Left ventricle myocardium inferior (tissue), 1 donor: ENCODE measurements around the gene CFH. TPM values are rescaled to one million over a fixed set of nuclear protein-coding genes. Genes with fewer than 3 reads are reported as not detected.
"Not testable (repeated sequence)": the region's sequence is repeated elsewhere in the genome, so short reads cannot be mapped to it uniquely, and the experiment has no call there.

ENCODE experiments used
- DNase-seq: peaks from one replicate; pipeline ENCODE4 v3.0.0-alpha.2; 2020
- H3K27ac ChIP-seq: fragments of 200-600 bp; replicated peaks from 2 replicates; pipeline ENCODE4 v1.8.0; 2021
- H3K27me3 ChIP-seq: fragments of 200-600 bp; 2 replicates; pipeline ENCODE4 v1.8.0; 2021; ENCODE audit warnings: low read depth
- H3K36me3 ChIP-seq: fragments of 200-600 bp; 2 replicates; pipeline ENCODE4 v1.8.0; 2021
- H3K4me1 ChIP-seq: fragments of 200-600 bp; 2 replicates; pipeline ENCODE4 v1.8.0; 2021
- H3K4me3 ChIP-seq: fragments of 200-600 bp; 2 replicates; pipeline ENCODE4 v1.8.0; 2021; ENCODE audit warnings: mild to moderate bottlenecking, moderate library complexity
- H3K9me3 ChIP-seq: fragments of 200-600 bp; replicated peaks from 2 replicates; pipeline ENCODE4 v1.8.0; 2021
- intact Hi-C: fragments of 100-400 bp; cut with micrococcal nuclease; formaldehyde crosslinking; loops from one replicate; pipeline ENCODE4 v1.11.0; 2022
- total RNA-seq: library from RNA; stranded (reverse); fragmentation: NEBNext Ultra II Directional; extraction: Animal tissue kit (Norgen Biotek cat#: 25700); gene quantifications from one replicate; pipeline ENCODE4 v1.2.1, GENCODE V29; 2021
- TF ChIP-seq, protein P1 (sequence below): fragments of 200-600 bp; IDR thresholded peaks from 2 replicates; pipeline ENCODE4 v1.8.0; 2021; ENCODE audit warnings: antibody characterized with exemption, mild to moderate bottlenecking, borderline replicate concordance
- donor health status: DM: no; HTN: yes; CAD: no; lungs with severe emphysema.

Gene CFH
- total RNA-seq, 1 donor from 2014 or later = 36.4 TPM

DNA sequence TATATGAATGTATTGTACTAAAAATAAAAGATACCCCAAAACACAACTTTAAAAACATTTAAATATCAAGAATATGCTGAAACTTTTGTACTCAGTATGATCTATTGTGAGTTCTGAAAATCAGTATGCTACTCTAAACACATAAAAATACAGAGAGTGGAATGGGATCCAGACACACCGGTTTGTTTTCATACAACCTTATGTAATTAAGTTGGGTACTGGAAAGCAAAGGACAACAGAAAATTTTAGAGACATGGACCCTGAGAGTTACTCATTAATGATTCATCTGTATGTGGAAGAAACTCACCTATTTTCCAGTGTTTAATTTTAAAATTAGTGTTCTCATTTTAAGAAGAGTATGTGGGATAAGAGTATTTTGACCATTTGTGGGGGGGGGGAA is 121.9 kb downstream of the CFH start:
- Histone ChIP-seq H3K36me3 (no peaks in the 10 kb centered on the region), H3K4me3 (no peak overlapping the region), H3K27me3 (no peaks in the 10 kb centered on the region), H3K27ac (no peak overlapping the region), H3K9me3 (no peaks in the 10 kb centered on the region), H3K4me1 (no peaks in the 10 kb centered on the region)
- DNase-seq = no peak
- intact Hi-C loops = no loop called here
- TF ChIP-seq, protein P1, sequence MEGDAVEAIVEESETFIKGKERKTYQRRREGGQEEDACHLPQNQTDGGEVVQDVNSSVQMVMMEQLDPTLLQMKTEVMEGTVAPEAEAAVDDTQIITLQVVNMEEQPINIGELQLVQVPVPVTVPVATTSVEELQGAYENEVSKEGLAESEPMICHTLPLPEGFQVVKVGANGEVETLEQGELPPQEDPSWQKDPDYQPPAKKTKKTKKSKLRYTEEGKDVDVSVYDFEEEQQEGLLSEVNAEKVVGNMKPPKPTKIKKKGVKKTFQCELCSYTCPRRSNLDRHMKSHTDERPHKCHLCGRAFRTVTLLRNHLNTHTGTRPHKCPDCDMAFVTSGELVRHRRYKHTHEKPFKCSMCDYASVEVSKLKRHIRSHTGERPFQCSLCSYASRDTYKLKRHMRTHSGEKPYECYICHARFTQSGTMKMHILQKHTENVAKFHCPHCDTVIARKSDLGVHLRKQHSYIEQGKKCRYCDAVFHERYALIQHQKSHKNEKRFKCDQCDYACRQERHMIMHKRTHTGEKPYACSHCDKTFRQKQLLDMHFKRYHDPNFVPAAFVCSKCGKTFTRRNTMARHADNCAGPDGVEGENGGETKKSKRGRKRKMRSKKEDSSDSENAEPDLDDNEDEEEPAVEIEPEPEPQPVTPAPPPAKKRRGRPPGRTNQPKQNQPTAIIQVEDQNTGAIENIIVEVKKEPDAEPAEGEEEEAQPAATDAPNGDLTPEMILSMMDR = no peak

DNA sequence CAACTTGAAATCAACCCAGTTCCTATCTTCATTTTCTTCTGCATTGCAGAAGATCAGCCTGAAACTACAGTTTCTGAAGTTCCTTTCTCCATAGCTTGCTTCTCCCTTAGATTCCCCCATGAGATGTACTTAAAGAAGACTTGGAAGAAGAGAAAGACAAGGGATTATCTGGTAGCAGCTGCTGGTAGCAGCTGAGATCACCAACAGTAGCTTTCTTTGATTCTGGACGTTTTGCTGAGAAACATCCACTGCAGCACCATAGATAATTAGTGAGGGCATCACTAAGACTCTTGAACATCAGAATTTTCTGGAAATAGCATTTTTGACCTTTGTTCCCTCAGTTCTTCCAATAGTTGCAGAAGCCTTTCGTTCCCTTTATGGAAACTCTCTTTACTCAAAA is 122.3 kb downstream of the CFH start:
- no peak for DNase-seq
- Histone ChIP-seq H3K4me3 (no peak overlapping the region), H3K27ac (no peak overlapping the region), H3K9me3 (no peaks in the 10 kb centered on the region), H3K27me3 (no peaks in the 10 kb centered on the region), H3K36me3 (no peaks in the 10 kb centered on the region), H3K4me1 (no peaks in the 10 kb centered on the region)
- intact Hi-C loops = no loop called here
- TF ChIP-seq, protein P1 = no peak

DNA sequence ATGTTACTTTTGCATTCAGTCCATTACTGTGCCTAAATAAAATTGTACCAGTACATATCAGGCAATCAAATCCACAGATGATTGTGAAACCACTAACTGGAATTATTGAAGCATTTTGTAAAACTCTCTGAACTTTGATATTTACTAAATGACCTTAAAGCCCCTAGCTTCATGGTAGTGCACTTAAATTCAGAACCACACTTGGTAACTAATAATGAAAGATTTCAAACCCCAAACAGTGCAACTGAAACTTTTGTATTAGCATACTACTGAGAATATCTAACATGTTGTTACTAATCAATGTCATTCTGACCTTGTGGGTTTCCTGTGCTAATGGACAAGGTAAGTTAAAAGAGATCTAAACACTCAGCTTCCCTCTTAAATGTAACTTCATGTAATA is 122.8 kb downstream of the CFH start, which contains the start of gene CFHR3:
Gene CFHR3 (plus strand): TSS at position 238 of the 400 bp plus-strand sequence. CDS start 47 bp downstream, at position 285.
- Histone ChIP-seq H3K4me1 (no peaks in the 10 kb centered on the region), H3K36me3 (no peaks in the 10 kb centered on the region), H3K27me3 (no peaks in the 10 kb centered on the region), H3K4me3 (no peak within 1 kb of the TSS), H3K27ac (no peak within 1 kb of the TSS), H3K9me3 (no peaks in the 10 kb centered on the region)
- intact Hi-C loops = no loop called here
- DNase-seq = no peak
- TF ChIP-seq, protein P1 = no peak

DNA sequence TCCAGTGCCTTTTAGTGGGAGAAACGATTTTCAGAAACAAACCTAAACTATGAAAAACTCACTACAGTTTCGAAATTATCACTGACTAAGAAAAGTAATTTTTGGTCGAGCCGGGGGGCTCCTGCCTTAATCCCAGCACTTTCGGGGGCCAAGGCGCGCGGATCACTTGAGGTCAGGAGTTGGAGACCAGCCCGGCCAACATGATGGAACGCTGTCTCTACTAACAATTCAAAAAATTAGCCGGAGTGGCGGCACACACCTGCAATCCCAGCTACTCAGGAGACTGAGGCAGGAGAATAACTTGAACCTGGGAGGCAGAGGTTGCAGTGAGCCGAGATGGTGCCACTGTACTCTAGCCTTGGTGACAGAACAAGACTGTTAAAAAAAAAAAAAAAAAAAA is 125.8 kb downstream of the CFH start:
- Histone ChIP-seq H3K27me3 (no peaks in the 10 kb centered on the region), H3K4me1 (no peaks in the 10 kb centered on the region), H3K4me3 (no peak overlapping the region), H3K27ac (no peak overlapping the region), H3K36me3 (no peaks in the 10 kb centered on the region), H3K9me3 (peaks cover 1% of the 10 kb centered on the region)
- no peak for DNase-seq
- intact Hi-C loops = no loop called here
- TF ChIP-seq, protein P1 = no peak

DNA sequence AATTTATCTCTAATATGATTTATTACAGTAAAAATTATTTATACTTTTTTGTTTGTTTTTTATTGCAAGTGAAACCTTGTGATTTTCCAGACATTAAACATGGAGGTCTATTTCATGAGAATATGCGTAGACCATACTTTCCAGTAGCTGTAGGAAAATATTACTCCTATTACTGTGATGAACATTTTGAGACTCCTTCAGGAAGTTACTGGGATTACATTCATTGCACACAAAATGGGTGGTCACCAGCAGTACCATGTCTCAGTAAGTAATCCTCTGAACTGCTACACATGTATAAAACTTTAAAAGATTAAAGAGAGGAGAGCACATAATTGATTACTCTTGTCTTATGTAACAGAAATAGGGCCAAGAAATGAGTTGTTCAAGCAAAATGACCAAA is 127.2 kb downstream of the CFH start:
- Histone ChIP-seq H3K9me3 (peaks cover 3% of the 10 kb centered on the region), H3K36me3 (no peaks in the 10 kb centered on the region), H3K27ac (no peak overlapping the region), H3K4me1 (no peaks in the 10 kb centered on the region), H3K27me3 (no peaks in the 10 kb centered on the region), H3K4me3 (no peak overlapping the region)
- intact Hi-C loops = no loop called here
- DNase-seq = no peak
- TF ChIP-seq, protein P1 = no peak

DNA sequence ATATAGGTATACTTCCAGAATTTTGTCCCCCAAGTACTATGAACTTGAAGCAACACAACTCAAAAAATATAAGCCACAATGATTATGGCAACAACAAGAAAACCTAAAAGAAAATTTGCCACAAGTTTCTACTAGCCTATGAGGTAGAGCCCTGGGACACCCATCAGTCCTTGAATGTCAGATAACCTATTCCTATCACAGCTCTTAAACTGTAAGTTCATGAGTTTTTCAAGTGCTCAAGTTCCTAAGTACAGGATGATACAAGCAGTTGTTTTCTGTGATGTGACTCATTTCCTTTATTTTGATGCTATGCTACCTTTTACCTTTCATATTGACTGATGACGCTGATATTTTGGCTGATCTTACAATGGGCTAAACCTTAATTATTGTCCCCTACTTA is 139.4 kb downstream of the CFH start:
- intact Hi-C loops, H3K4me1 ChIP-seq: not testable (repeated sequence)

DNA sequence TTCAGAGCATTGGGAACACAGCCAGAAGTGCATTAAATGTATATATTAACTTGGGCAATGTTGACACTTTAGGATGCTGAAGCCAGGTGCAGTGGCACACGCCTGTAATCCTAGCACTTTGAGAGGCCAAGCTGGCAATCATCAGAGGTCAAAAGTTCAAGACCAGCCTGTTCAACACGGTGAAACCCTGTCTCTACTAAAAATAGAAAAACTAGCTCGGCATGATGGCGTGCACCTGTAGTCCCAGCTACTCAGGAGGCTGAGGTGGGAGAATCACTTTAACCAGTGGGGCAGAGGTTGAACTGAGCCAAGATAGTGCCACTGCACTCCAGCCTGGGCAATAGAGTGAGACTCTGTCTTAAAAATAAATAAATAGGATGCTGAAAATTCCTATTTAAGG is 142.3 kb downstream of the CFH start:
- DNase-seq, intact Hi-C loops, H3K4me3 ChIP-seq, H3K36me3 ChIP-seq, H3K27me3 ChIP-seq, H3K27ac ChIP-seq, H3K4me1 ChIP-seq: not testable (repeated sequence)
- peaks cover 13% of the 10 kb centered on the region for H3K9me3 ChIP-seq

More for the DNA sequence above, 139.4 kb downstream of the CFH start:
- H3K9me3 ChIP-seq = peaks cover 20% of the 10 kb centered on the region
- DNase-seq, H3K4me3 ChIP-seq, H3K36me3 ChIP-seq, H3K27me3 ChIP-seq, H3K27ac ChIP-seq: not testable (repeated sequence)
